ENCODE data around the gene FKBP1A.

- TF ChIP-seq POLR2A (IDR thresholded peaks at IDR 0.05; ENCODE audit: low read length) (no peak), GATA1 (IDR thresholded peaks at IDR 0.05; ENCODE audit: low read depth, low read length) (no peak)
Measured at GRCh38 chr20:1370548-1371110, 22.2 kb downstream of the FKBP1A start.
